Rectal smooth muscle tissue (tissue), 1 donor: ENCODE results near the gene OTUD5.
"Not testable (repeated sequence)": the region's sequence is repeated elsewhere in the genome, so short reads cannot be mapped to it uniquely, and the experiment has no call there.

Experiments
- H3K27ac ChIP-seq: one replicate; pipeline ENCODE4 v1.7.0; 2013; ENCODE audit warnings: low read depth, low read length, inconsistent platforms
- H3K27me3 ChIP-seq: one replicate; pipeline ENCODE4 v1.7.0; 2013; ENCODE audit warnings: low read length; ENCODE audit not compliant: control insufficient read depth, insufficient read depth
- H3K36me3 ChIP-seq: one replicate; pipeline ENCODE4 v1.7.0; 2013; ENCODE audit warnings: low read length; ENCODE audit not compliant: control insufficient read depth, insufficient read depth
- H3K4me1 ChIP-seq: one replicate; pipeline ENCODE4 v1.7.0; 2013; ENCODE audit warnings: low read length; ENCODE audit not compliant: control insufficient read depth, insufficient read depth
- H3K4me3 ChIP-seq: one replicate; pipeline ENCODE4 v1.7.0; 2013; ENCODE audit warnings: low read length
- H3K9ac ChIP-seq: one replicate; pipeline ENCODE4 v1.7.0; 2013; ENCODE audit warnings: low read length

Gene OTUD5

DNA sequence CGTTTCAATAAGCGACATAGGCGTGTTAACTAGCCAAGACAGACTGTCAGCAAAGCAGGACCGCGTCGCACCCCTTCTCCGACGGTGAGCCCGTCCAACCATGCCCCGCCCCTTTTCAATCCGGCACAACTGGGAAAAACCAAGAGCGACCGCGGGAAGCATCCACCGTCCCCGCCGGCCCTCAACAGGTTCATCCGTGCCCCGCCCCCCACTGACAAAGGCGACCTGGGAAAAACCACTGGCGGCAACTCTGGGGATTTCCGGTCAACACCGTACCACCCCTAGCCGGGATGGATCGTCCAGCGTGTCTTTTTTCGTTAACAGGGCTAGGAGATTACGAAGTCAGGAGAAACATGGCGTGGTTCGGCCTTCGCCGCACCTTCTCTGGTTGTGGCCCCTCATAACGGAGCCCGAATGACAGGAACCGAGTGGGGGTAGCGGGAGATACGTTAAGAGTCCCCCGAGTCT is 60.2 kb downstream of the OTUD5 start:
- Histone ChIP-seq H3K4me1 (no peaks in the 10 kb centered on the region), H3K4me3 (peak overlapping the region; percentile 72), H3K36me3 (peaks cover 2% of the 10 kb centered on the region), H3K9ac (peak overlapping the region; percentile 59), H3K27ac (peak overlapping the region; percentile 91), H3K27me3 (no peaks in the 10 kb centered on the region)

DNA sequence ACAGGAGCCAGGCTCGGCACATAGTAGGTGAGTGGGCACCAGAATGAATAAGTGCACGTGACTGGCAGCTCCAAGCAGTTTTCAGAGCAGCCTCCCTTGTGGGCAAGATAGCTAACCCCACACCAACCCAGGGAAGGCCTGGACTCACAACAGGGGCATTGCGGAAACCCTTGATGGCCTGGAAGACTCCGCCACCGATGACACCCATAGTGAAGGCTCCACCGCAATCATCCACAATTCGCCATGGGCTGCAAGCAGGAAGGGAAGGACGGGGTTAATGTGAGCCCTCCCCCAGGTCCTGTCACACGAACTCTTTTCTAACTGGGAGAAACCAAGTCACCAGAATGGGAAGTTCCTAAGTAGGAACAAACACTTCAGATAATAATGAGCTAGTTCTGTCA is 60.8 kb downstream of the OTUD5 start:
- Histone ChIP-seq H3K27ac (peak overlapping the region; percentile 91), H3K36me3 (no peaks in the 10 kb centered on the region), H3K27me3 (no peaks in the 10 kb centered on the region), H3K4me3 (peak overlapping the region; percentile 72), H3K9ac (no peak overlapping the region), H3K4me1 (peaks cover 2% of the 10 kb centered on the region)

DNA sequence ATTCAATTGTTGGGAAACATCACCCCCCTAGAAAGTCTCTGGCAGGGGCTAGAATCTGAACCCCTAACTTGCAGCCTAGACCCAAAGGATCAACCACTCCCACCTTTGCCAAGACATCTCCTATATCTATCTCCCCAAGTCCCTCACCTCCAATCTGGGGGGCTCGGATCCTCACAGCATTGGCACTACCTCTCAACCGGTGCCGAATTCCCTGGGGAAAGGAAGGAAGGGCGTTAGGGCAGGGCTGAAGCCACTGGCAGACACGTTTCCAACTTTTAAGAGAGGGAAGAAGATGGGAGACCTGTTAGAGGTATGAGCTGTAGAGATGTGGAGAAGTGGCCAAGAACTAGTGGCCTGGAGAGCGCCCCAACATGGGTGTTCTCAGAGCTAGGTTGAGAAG is 62.5 kb downstream of the OTUD5 start:
- no peaks in the 10 kb centered on the region for H3K27me3 ChIP-seq
- H3K9ac ChIP-seq = no peak overlapping the region
- H3K4me3 ChIP-seq = no peak overlapping the region
- no peak overlapping the region for H3K27ac ChIP-seq
- H3K4me1 ChIP-seq = peaks cover 2% of the 10 kb centered on the region
- no peaks in the 10 kb centered on the region for H3K36me3 ChIP-seq

DNA sequence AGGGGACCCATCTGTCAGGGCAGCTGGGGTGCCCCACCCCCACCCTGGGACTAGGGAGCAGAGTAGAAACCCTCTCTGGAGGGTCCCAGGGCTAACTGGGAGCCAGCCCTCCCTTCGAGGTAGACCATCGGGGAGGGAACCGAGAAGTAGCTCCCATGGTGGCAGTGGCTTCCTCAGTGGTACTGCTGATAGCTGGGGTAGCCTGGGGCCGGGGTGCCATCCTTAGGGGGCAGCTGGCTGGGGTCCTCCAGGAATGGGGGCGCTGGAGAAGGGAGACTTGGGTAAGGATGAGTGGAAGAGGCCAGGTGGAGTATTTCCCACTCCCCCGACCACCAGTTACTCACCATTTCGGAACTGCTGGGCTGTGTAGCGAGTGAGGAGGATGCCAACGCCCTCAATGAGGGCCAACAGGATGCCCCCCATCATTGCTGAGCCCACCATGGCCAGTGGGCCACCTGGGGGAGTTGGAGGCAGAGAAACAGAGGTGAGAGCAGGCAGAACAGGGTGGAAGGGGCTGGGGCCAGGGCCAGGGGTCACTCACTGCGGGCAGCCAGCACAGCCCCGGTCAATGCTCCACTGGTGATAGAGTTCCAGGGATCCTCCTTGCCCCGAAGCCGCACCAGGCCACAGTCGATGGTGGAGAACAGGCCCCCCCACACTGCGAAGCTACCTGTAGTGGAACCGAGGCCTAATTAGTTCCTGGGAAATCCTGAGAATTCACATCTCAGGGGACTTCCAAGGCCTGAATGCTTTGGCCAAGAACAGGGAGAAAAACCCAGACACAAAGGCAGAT is 63.7 kb downstream of the OTUD5 start:
- Histone ChIP-seq H3K27ac (no peak overlapping the region), H3K4me3 (no peak overlapping the region), H3K4me1 (peaks cover 2% of the 10 kb centered on the region), H3K36me3 (no peaks in the 10 kb centered on the region), H3K27me3 (no peaks in the 10 kb centered on the region), H3K9ac (no peak overlapping the region)

DNA sequence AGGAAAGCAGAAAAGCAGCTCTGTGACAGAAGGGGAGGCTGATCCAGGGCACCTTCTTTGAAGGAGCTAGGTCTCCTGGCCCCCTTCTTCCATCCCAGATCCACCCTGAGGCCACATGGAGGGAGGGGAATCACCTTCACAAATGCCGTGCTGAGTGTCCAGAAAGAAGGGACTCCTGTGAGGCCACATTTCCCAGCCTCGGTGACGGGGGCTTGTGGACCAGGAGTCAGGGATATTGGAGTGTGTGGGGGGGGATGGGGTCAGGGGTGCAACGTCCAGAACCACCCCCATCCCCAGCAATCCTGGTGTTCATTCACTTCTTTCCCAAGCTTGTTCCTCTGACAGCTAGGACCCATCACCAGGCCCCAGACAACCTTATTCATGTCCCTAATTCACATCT is 64.5 kb downstream of the OTUD5 start:
- H3K9ac ChIP-seq = no peak overlapping the region
- no peak overlapping the region for H3K4me3 ChIP-seq
- H3K36me3 ChIP-seq = no peaks in the 10 kb centered on the region
- no peak overlapping the region for H3K27ac ChIP-seq
- H3K27me3 ChIP-seq = no peaks in the 10 kb centered on the region
- peaks cover 2% of the 10 kb centered on the region for H3K4me1 ChIP-seq

DNA sequence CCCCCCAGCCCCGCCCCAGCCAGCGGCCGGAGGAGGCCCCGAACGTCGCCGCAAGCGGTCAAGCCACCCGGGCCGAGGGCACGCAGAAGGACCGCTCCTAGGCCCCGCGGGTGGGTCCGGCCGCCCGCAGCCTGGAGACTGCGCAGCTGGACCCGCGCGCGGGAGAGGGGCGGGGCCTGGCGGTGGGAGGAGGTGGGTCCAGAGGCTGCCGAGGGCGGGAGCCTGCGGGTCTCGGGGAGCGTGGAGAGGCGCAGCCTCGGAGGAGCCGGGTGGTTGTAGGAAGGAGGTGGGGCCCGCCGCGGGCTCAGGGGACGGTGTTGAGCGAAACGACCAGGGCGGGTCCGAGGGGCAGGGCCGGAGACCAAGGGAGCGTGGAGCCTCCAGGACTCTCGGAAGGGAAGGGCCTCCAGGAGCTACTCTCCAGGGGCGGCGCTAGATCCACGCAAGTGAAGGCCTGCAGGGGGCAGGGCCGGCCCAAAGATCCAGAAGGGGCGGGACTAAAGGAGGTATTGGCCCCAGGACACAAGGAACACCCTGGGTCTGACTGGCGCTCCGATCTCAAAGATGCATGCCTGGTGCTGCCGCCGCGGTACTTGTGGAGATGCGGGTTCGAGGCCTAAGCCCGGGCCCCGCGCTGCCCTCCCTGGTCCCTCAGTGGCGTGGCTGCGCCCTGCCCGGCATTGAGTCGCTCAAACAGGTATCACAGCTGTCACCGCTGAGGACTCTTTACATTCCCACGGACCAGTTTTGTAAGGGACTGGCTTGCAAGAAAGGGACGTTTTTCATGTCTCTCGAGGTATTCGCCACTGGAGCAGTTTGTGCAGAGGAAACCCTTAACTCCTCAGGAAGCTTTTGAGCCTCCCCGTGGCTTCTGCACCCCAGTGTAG is 65.8 kb downstream of the OTUD5 start:
- Histone ChIP-seq H3K9ac (no peak overlapping the region), H3K4me1 (peaks cover 2% of the 10 kb centered on the region), H3K4me3 (peak overlapping the region; percentile 62), H3K36me3 (no peaks in the 10 kb centered on the region), H3K27me3 (no peaks in the 10 kb centered on the region), H3K27ac (peak overlapping the region; percentile 58)

DNA sequence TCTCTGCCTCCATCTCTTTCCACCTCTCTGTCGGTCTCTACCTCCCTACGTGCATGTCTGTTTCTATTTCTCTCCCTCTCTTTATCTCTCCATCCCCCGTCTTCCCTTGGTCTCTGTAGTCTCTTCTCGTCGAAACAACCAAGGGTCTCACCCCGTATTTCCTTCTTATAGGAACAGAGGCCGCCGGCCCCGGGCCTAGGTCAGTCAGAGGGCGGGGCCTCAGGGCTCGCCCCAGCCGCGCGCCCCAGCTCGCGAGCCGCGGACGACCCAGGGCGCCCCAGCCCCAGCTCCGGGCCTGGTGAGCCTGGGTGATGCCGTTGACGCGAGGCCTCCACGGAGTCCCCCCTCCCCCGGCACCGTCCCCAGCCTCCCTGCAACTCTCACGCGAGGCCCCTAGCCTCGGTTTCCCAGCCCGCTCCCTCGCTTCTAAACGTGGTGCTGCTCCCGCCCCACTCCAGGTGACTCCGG is 66.4 kb downstream of the OTUD5 start:
- no peak overlapping the region for H3K9ac ChIP-seq
- peak overlapping the region; percentile 58 for H3K27ac ChIP-seq
- peak overlapping the region; percentile 62 for H3K4me3 ChIP-seq
- H3K36me3 ChIP-seq = no peaks in the 10 kb centered on the region
- no peaks in the 10 kb centered on the region for H3K27me3 ChIP-seq
- H3K4me1 ChIP-seq = peaks cover 2% of the 10 kb centered on the region

DNA sequence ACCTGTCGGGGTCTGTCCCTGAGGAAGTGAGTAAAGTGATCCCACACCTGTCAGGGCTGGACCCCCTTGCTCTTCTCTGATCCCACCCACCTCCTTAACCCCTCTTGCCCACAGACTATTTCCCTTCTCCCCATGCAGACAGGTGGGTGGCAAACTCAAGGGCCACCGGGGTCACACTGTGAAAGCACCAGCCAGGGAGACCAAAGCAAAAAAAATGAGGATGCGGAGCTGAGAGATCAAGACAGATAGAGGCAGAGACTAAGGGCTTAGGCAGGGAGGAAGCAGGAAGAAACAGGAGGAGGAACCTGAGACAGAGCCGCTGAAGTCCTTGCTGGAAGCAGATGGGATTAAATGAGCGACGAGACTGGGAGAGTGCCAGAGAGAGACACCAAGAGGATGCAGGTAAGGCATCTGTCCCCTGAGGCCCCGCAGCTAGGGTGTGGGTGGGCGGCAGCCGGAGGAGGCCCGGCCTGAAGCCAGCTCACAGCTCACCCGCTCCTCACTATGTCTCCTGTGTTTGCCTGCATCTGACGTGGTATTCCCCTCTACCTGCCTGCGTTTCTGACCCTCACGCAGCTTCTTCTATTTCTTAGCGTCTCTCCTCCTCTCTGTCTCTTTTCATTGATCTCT is 67.0 kb downstream of the OTUD5 start:
- Histone ChIP-seq H3K36me3 (no peaks in the 10 kb centered on the region), H3K9ac (no peak overlapping the region), H3K27me3 (no peaks in the 10 kb centered on the region), H3K27ac (no peak overlapping the region), H3K4me1 (peaks cover 2% of the 10 kb centered on the region), H3K4me3 (peak overlapping the region; percentile 62)

DNA sequence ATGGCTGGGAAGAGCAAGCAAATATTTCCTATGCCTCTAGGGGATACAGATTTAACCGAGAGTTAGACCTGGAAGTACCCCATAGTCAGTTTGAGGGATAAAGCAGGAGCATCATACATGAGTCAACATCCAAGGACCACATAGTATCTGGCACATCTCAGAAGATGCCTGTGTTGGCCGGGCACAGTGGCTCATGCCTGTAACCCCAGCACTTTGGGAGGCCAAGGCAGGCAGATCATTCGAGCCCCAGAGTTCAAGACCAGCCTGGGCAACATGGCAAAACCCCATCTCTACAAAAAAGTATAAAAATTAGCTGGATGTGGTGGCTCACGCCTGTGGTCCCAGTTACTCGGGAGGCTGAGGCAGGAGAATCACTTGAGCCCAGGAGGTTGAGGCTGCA is 70.8 kb downstream of the OTUD5 start:
- not testable (repeated sequence) for H3K27ac ChIP-seq, H3K4me1 ChIP-seq, H3K27me3 ChIP-seq, H3K4me3 ChIP-seq, H3K36me3 ChIP-seq, H3K9ac ChIP-seq

DNA sequence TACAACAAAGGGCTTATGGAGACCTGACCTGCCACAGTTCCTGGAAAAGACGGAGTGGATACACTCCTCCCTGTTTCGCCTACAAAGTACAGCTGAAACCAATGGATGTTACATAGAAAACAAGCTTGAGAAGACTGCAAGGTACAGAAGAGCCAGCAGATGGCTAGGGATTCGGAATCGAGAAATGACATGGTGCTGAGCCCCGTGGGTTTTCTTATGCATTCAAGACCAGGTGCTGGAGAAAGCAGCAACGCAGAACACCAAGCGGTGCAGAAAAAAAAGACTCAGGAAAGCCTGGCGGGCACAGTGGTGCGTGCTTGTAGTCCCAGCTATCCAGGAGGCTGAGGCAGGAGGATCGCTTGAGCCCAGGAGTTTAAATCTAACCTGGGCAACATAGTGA is 73.7 kb downstream of the OTUD5 start:
- no peaks in the 10 kb centered on the region for H3K27me3 ChIP-seq
- no peaks in the 10 kb centered on the region for H3K4me1 ChIP-seq
- H3K4me3 ChIP-seq = no peak overlapping the region
- no peaks in the 10 kb centered on the region for H3K36me3 ChIP-seq
- H3K9ac ChIP-seq = no peak overlapping the region
- no peak overlapping the region for H3K27ac ChIP-seq

DNA sequence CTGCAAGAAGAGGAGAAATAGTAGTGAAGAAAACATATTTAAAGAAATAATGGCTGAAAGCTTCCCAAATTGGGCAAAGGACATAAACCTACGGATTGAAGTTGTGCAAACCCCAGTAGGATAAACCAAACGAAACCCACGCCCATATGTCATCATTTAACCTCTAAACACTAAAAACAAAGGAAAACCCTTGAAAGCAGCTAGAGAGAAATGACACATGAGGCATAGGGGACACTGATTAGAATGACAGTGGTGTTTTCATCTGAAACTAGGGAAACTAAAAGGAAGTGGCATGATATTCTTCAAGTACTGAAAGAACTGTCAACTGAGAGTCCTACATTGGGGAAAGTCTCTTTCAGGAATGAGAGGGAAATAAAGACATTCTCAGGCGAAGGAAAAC is 80.5 kb downstream of the OTUD5 start:
- not testable (repeated sequence) for H3K27ac ChIP-seq, H3K9ac ChIP-seq, H3K4me1 ChIP-seq, H3K4me3 ChIP-seq, H3K27me3 ChIP-seq, H3K36me3 ChIP-seq
